DND-41 (cell line): ENCODE measurements around the gene INO80E.

ENCODE experiments used
- CTCF ChIP-seq: IDR thresholded peaks from 2 replicates; pipeline ENCODE4 v1.5.1; 2012; ENCODE audit warnings: borderline replicate concordance, low read length, moderate library complexity, mild to moderate bottlenecking; ENCODE audit not compliant: poor library complexity, severe bottlenecking; ENCODE audit errors: extremely low read depth
- EZH2 ChIP-seq: IDR thresholded peaks from 3 replicates; pipeline ENCODE4 v1.6.1; 2012; ENCODE audit warnings: borderline replicate concordance, low read depth, mild to moderate bottlenecking, moderate library complexity, low read length, inconsistent platforms; ENCODE audit not compliant: severe bottlenecking

- no peak for TF ChIP-seq CTCF
- TF ChIP-seq EZH2 = no peak
These were observed 34.9 kb downstream of the INO80E start, which contains the start of gene TLCD3B for GRCh38 chr16:30030841-30031413.
